ENCODE data around the gene MAN2A2.
A peak's percentile ranks its signal among the peaks of the same experiment; 100 is the strongest.

MAN2A2 gene

DNA sequence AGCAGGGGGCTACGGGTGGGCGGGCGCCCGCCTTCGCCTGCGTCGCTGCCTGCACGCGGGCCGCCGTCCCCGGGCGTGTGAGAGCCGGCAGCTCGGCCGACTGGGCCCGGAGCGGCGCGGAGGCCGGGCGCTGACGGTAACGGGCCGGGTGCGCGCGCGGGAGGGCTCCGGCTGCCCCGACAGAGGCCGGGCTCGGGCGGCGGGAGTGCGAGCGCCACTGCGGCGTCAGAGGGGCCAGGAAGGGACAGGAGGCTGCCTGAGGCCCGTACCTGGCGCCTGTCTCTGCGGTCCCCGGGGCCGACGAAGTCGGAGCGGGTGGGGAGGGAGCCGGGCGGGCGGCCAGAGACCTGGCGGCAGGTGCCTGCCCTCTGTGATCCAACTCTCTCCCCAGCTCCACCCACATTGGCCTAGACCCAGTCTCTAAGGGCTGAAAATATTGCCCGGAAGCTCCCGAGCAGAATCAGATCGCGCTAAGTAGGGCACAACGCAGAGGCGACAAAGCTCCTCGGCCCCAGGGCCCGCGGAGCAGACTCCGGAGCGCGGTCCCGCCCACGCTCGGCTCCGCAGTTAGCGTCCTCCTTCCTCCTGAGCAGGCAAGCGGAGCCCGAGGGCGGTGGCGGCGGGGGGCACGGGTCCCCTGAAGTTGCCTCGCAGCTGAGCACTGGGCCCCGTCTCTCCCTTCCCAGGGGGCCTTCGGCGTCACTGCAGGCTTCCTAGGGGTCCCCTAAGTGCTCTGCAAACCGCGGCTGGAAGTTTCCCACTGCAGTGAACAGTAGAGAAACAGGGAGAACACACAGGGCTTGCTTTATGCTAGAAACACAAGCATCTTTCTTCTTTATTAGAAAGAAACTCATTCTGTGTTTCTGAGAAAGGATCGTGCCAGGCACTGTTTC, at the start of gene MAN2A2:
Gene MAN2A2 (plus strand): TSS at position 463 of the 893 bp plus-strand sequence. CDS start 906 bp downstream, outside the sequence.
- peak; percentile 83 for DNase-seq

DNA sequence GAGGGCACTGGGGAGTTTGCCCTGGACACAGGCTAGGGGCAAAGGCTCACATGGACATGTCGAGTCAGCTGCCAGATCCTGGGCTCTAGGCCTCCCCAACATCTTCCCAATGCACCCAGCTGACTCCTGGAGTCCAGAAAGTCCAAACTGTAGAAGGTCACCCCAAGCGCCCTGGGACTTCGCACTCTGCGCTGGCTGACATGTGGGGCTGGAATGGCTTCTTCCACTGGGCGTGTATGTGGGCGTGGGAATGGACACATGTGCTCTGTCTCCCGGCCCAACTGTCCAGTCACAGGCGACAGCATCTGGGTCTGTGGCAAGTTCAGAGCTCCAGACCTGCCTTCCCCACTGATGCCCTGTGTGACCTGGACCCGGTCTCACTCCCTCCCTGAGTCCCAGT, 48.0 kb upstream of the MAN2A2 start:
- DNase-seq = no peak

GRCh38 chr15:90857337-90857736, 45.8 kb upstream of the MAN2A2 start:
- DNase-seq = no peak

DNA sequence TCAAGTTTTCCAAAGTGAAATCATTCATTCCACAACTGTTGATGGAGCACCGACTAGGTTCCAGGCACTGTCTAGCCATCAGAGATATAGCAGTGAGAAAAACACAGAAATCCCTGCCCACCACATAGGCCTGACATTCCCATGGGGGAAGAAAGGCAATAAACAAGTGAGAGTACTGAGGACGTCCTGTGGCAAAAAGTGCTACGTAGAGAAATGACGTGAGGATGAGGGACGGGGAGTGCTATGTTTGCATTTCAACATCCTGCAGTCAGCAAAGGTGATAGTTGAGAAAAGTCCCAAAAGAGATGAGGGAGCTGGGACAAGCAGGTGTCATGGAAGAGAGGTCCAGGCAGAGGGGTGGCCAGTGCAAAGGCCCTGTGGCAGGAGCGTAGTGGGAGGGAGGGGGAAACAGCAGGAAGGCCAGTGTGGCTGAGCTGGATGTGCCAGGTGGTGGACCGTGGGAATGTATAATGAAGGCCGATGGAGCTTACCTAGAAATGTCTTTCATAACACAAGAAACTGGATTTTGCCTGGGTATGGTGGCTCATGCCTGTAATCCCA, 45.1 kb upstream of the MAN2A2 start:
- DNase-seq = no peak

DNA sequence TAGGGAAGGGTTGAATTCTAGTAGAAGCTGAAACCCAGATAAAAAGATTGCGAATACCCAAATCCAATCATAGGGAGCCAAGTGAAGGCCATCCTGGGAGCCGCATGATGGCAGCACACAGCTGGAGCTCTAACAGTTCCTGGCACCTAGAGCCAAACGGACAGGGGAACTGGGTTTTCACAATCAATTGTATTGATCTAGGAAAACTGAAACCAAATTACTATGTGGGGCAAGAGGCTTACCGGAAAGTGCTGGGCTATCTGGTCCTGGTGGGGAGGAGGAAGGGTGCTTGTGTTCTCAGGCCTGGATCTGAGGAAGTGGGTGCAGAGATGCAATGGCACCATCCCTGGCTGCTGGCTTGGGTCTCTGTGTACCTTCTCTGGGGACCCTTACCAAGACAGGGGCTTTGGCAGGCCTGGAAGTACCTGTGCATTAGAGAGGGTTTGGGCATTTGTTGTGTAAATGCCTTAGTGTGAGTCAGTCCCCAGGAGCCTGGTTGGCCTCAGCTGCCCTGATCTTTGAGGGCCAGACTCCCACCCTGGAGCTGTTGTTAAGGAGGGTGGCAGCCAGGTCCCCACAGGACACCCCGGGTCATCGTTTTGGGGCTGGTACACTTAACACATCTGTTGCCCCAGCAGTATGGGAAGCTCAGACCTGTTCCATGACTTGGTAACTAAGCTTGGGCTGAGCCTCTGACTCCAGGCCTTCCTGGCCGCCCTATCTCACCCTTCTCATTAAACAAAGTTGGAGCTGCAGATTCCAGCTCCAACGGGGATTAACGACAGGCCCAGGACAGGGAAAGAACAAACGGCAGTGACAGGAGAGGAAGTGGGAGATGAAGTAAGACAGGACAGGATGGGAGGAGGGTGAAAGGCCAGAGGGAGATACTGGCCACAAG, 43.6 kb upstream of the MAN2A2 start:
- no peak for DNase-seq

DNA sequence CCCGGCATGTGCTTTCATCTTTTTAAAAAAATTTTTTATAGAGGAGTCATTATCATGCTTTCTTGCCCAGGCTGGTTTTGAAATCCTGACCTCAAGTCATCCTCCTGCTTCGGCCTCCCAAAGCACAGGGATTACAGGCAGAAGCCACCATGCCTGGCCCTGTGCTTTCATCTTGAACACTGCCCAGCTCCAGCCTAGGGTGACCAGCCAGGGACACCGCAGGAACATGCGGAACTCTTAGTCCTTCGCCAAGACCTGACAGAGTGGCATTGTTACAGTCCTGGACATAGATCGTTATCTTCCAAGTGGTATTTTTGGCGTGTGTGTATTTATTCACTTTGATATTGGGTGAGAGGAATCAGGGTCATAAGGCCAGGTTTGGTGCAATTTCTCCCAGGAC, 42.7 kb upstream of the MAN2A2 start:
- no peak for DNase-seq

- peak; percentile 71 for DNase-seq
Observed at GRCh38 chr15:90860942-90861675, 42.0 kb upstream of the MAN2A2 start.

- no peak for DNase-seq
Observed at GRCh38 chr15:90862487-90862886, 40.6 kb upstream of the MAN2A2 start.

DNA sequence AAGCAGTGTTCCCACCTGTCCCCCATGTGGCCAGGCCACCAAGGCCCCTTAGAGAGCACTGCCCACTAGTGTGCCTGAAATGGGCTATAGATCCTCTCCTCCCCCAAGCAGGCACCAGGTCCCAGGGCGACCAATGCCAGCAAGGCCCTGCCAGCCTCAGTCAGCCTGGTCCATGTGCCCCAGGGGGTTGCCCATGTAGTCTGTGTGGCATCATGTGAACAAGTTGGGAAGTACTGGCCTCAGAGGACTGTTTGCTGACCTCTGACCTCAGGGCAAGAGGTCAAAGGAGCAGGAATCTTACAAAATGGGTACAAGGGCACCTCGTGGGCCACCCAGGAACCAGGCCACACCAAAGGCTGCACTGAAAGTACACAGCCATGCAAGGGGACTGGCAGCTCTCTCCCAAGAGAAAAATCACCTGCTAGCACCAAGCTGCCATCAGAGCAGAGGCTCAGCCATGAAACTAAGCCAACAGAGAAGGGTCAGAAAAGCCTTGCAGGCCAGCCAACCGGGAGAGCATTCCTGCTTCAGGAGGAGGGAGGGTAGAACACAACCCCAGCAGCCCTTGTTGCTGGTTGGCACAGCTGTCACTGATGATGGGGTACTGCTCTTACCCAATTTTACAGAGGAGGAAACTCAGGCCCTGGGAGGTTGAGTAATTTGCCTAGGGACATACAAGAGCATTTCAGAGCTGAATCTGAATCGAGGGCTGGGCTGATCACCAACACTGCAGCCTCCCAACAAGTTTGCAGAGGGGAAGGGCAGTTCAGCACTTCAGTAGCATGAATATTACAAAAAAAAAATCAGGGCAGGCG, 39.9 kb upstream of the MAN2A2 start:
- DNase-seq = no peak

- DNase-seq = no peak
Observed at GRCh38 chr15:90863987-90864386, 39.1 kb upstream of the MAN2A2 start.

DNA sequence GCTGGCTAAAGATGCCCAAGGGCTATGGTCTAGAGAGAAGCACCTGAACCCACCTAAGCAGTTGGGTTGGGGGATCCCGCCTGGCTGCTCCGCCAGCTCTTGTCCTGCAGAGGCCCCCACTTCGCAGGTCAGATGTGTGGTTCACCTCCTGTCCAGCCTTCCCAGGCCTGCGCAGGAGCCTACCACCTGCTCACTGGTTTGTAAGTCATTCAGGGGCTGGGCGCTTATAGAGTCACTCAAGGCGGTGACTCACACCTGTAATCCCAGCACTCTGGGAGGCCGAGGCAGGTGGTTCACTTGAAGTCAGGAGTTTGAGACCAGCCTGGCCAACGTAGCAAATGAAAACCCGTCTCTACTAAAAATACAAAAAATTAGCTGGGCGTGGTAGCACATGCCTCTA, 38.6 kb upstream of the MAN2A2 start:
- DNase-seq = no peak

GRCh38 chr15:90865702-90866101, 37.4 kb upstream of the MAN2A2 start:
- DNase-seq = no peak

DNA sequence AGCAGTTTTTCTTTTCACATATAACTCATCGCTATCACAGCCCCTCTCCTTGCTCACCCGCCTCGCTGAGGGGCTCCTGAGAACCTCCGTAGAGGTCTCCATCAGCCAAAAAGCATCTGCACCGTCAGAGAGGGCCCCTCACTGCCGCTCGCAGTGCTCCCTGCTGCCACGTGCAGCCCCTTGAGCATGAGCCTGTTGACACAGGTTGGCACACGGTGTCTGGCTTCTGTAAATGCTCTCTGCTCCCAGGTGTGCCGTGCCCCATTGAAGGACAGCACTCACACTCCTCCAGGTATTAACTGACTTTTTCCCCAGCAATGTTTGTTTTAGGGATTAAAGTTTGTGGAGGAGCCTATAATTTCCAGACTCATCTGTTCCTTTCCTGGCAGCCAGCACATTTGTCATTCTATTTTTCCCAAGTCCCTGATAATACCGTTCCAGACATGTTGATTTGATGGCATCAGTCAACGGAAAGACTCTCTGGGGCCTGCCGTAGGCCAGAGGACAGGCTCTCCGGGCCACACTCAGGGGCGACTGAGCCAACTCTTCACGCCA, 36.9 kb upstream of the MAN2A2 start:
- DNase-seq = no peak

DNA sequence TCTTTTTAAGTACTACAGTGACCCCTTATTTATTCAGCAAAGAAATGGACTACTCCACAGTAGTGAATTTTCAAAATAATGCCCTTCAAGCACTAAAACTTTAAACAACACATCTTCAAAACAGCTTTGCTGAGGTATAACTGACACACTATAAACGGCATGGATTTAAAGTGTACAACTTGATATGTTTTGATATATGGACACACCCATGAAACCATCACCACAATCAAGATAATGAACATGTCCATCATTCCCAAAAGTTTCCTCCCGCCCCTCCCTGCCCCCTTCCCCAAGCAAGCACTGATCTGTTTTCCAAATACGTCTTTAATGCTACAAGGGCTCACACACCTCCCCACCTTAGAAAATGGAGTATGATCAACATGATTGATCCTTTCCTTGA, 36.3 kb upstream of the MAN2A2 start:
- no peak for DNase-seq

- DNase-seq = no peak
Observed at GRCh38 chr15:90868261-90868689, 34.8 kb upstream of the MAN2A2 start, which contains the start of gene FURIN. FURIN (plus strand) TSS chr15:90868588; CDS start chr15:90875741, 7,153 bp downstream.

DNA sequence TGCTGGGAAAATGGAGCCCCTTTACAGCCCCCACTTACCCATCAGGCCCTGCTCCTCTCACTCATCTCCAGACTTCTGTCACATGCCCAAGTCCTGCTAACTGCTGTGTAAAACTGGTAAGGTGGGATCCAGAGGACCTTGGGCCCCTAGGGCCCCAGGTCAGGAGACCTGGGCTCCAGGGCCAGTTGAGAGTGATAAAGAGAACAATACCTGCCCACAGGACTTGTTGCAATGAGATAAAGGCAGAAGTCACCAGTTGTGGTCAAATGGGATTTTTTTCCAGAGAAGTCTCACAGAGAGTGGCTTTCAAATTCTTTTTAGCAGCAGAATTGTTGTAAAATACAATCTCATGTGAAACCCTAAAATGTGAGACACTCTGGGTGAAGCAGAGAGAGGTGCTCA, 34.0 kb upstream of the MAN2A2 start:
- DNase-seq = no peak

GRCh38 chr15:90869601-90870353, 33.3 kb upstream of the MAN2A2 start:
- DNase-seq = peak; percentile 78

GRCh38 chr15:90870354-90871138, 32.6 kb upstream of the MAN2A2 start:
- no peak for DNase-seq

DNA sequence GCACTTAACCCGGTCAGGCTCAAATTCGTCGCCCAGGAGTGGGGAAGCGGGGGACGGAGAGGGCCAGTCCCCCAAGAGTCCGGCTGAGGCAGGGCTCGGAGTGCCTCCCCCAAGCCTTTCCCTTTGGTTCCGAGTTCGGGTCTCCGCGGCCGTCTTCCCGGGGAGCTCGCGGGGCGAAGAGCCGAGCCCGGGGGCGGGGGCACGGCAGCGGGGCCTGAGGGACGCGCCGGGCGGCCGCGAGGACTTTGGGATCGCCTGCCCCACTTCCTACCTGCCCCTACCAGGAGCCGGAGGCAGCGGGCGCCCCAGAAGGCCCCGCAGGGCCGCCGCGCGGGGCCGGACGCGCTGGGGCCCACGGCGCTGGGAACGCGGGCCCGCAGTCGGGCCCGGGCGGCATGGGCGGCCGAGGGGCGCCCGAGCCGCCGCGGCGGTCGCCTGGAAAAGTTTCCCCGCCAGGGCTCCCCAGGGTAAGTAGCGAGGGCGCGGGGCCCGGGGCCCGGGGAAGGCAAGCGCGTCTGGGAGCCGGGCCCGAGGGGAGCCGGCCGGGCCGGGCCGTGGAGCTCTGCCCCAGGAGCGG, 31.9 kb upstream of the MAN2A2 start:
- no peak for DNase-seq
